ENCODE measurements around the gene HELB. TPM values are rescaled to one million over a fixed set of nuclear protein-coding genes. Genes with fewer than 3 reads are reported as not detected.

The HELB gene
- total RNA-seq, 1 experiment from 2014 or later: 10.7 TPM

DNA sequence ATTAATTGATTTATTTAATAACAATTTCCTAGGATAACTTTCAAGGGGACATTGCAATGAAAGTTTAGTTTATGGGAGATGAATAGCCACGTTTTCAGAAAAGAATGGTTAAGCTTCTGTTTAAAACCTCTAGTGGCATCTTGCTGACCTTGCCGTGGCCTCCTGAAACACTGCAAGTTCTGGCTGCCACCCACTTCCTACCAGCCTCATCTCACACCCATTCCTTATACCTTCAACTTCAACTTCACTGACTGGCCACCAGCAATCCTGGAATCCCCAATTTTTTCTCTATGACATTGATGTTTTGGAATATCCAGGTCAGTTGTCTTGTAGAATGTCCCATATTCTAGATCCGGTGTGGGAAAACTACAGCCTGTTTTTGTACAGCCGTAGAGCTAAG lies 5.2 kb upstream of the HELB start:
- no peak overlapping the region for H2BK120ac ChIP-seq (ENCODE audit: low read depth, low read length, poor library complexity, severe bottlenecking)
- H3T11ph ChIP-seq (ENCODE audit: low read length): no peak overlapping the region
- no peak overlapping the region for H2BK20ac ChIP-seq (ENCODE audit: low read depth, low read length, poor library complexity, severe bottlenecking)
- no peak overlapping the region for H2AFZ ChIP-seq (ENCODE audit: low read length)
- no peak overlapping the region for H3K9ac ChIP-seq (ENCODE audit: extremely low read depth, insufficient read length, low read length)
- Mint-ChIP-seq H3K4me3 (no peak overlapping the region), H3K4me1 (peaks cover 1 to 6% of the 10 kb centered on the region in 2 experiments; a peak in 3 of 4 replicates), H3K36me3 (ENCODE audit: insufficient read depth in 1 of 3, low read depth in 3 of 3) (no peaks in the 10 kb centered on the region), H3K27me3 (ENCODE audit: low read depth) (peaks cover 17% of the 10 kb centered on the region), H3K9me3 (no peaks in the 10 kb centered on the region), H3K27ac (no peak overlapping the region)
- no peak overlapping the region for H3K4me2 ChIP-seq (ENCODE audit: insufficient read depth, insufficient read length, low read length)
- no peak for DNase-seq
- no peak overlapping the region for H2BK15ac ChIP-seq (ENCODE audit: low read depth, low read length)
- H3K79me2 ChIP-seq (ENCODE audit: insufficient read depth, low read length): no peaks in the 10 kb centered on the region
- H3K9me3 ChIP-seq (ENCODE audit: control insufficient read depth, low read depth, low read length): no peaks in the 10 kb centered on the region
- H4K91ac ChIP-seq (ENCODE audit: insufficient read length, low read depth, low read length): no peak overlapping the region
- no peak overlapping the region for H3K23ac ChIP-seq (ENCODE audit: insufficient read length, low read depth, low read length)
- no peak overlapping the region for H2AK5ac ChIP-seq (ENCODE audit: insufficient read length, low read length)
- no peaks in the 10 kb centered on the region for H3K4me1 ChIP-seq (ENCODE audit: insufficient read depth, low read length)
- WGBS (ENCODE audit: extremely low coverage, insufficient read length, low lambda C conversion rate): no CpG with 5 or more reads among the region's 4 CpGs
- no peaks in the 10 kb centered on the region for H4K20me1 ChIP-seq (ENCODE audit: control insufficient read depth, insufficient read depth, insufficient read length)
- no peak overlapping the region for H3K18ac ChIP-seq (ENCODE audit: insufficient read length, low read depth, low read length)
- TF ChIP-seq, protein P1, sequence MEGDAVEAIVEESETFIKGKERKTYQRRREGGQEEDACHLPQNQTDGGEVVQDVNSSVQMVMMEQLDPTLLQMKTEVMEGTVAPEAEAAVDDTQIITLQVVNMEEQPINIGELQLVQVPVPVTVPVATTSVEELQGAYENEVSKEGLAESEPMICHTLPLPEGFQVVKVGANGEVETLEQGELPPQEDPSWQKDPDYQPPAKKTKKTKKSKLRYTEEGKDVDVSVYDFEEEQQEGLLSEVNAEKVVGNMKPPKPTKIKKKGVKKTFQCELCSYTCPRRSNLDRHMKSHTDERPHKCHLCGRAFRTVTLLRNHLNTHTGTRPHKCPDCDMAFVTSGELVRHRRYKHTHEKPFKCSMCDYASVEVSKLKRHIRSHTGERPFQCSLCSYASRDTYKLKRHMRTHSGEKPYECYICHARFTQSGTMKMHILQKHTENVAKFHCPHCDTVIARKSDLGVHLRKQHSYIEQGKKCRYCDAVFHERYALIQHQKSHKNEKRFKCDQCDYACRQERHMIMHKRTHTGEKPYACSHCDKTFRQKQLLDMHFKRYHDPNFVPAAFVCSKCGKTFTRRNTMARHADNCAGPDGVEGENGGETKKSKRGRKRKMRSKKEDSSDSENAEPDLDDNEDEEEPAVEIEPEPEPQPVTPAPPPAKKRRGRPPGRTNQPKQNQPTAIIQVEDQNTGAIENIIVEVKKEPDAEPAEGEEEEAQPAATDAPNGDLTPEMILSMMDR (conservative IDR thresholded peaks at IDR 0.05): no peak
- no peak overlapping the region for H4K5ac ChIP-seq (ENCODE audit: insufficient read length, low read depth, low read length)
- no peaks in the 10 kb centered on the region for H3K79me1 ChIP-seq (ENCODE audit: insufficient read depth, low read depth, low read length, poor library complexity, severe bottlenecking)
- no peak overlapping the region for H2BK12ac ChIP-seq (ENCODE audit: insufficient read length, low read depth, low read length)
- no peak overlapping the region for H3K56ac ChIP-seq (ENCODE audit: insufficient read length, low read depth, low read length)
- H3K4ac ChIP-seq (ENCODE audit: low read depth, low read length): no peak overlapping the region
- H3K27ac ChIP-seq (ENCODE audit: insufficient read length, low read depth, low read length): no peak overlapping the region
- no peak overlapping the region for H2BK5ac ChIP-seq (ENCODE audit: insufficient read length, low read length)
- no peaks in the 10 kb centered on the region for H3K27me3 ChIP-seq (ENCODE audit: insufficient read depth, low read length)
- H3K23me2 ChIP-seq (ENCODE audit: insufficient read length, low read depth, low read length, poor library complexity, severe bottlenecking): peaks cover 4% of the 10 kb centered on the region
- H4K8ac ChIP-seq (replicated peaks; ENCODE audit: insufficient read length, low read depth, low read length): no peak overlapping the region
- H3K14ac ChIP-seq (ENCODE audit: insufficient read depth, low read length): no peak overlapping the region

All from H9 (cell line).